ENCODE measurements around the gene CEACAM16. TPM values are rescaled to one million over a fixed set of nuclear protein-coding genes. Genes with fewer than 3 reads are reported as not detected.

Gene CEACAM16
- total and polyA plus RNA-seq, 10 of the 15 experiments (the other 5 are each of a cell fraction or from before 2014, with no cell fraction given) = not detected

DNA sequence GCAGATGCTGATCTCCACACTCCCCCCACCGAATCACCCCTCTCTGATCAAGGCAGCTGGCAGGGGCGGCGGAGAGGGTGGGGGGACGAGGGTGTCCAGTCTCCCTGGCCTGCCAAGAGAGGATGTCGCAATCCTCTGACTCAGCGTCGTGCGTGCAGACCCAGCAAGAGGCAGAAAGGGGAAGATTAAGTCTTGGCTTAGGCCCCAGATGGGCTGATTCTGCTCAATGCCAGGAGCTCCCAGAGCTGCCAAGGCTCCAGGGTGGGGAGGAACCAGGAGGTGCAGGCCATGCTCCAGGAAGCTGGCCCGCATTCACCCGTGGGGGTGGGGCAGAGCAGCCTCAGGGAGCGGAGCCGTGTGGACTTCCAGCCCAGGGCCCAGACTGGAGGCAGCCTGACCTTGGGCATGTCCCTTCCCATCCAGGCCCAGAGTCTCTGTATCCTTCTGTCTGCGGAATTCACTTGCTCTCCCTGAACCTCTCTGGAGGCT is 42.9 kb downstream of the CEACAM16 start:
- Histone ChIP-seq H3K4me3 (no peak overlapping the region), H3K4me2 (ENCODE audit: control insufficient read depth, insufficient read depth) (no peak overlapping the region), H3K9ac (ENCODE audit: control insufficient read depth, insufficient read depth, low read length) (no peak overlapping the region), H4K20me1 (ENCODE audit: control insufficient read depth, insufficient read depth) (no peaks in the 10 kb centered on the region), H3K27ac (ENCODE audit: control insufficient read depth, insufficient read depth) (no peak overlapping the region), H3K4me1 (ENCODE audit: control insufficient read depth, insufficient read depth, low read length) (peaks cover 33% of the 10 kb centered on the region), H3K79me2 (ENCODE audit: control insufficient read depth, insufficient read depth, low read length) (no peaks in the 10 kb centered on the region), H3K27me3 (replicated peaks in 1 of 2; ENCODE audit: control insufficient read depth in 2 of 2, insufficient read depth in 2 of 2, low read length in 1 of 2) (no peaks in the 10 kb centered on the region), H2AFZ (ENCODE audit: control insufficient read depth, low read depth, low read length) (no peak overlapping the region), H3K36me3 (ENCODE audit: control insufficient read depth in 2 of 2, insufficient read depth in 2 of 2, low read length in 1 of 2) (no peaks in the 10 kb centered on the region), H3K9me3 (replicated peaks; ENCODE audit: control insufficient read depth, insufficient read depth, low read length) (no peaks in the 10 kb centered on the region)
- in situ Hi-C loops (cut with MboI) (no loop called here), intact Hi-C loops (cut with micrococcal nuclease; ENCODE audit: unreplicated experiment) (no loop called here)
- ATAC-seq = no peak
- POLR2A ChIA-PET = no interaction called here
- BruUV-seq (replicated peaks) = no TSS peak
- WGBS (ENCODE audit: insufficient coverage, insufficient replicate concordance, low lambda C conversion rate, missing lambda C conversion rate) = 70% methylated on average over 9 of the region's 13 CpGs
- no peak for DNase-seq (ENCODE audit: low read depth, low spot score)
- FAIRE-seq = no peak
- CTCF ChIA-PET = interaction anchor here (2.3 kb wide), 1 partner anchor 29 kb away, joined by 10 read pairs; no protein-coding TSS in a partner anchor
- RAD21 ChIA-PET (ENCODE audit: unreplicated experiment) = no interaction called here
- TF ChIP-seq PML (IDR thresholded peaks at IDR 0.05; ENCODE audit: low read length) (no peak), CEBPB (IDR thresholded peaks at IDR 0.05; ENCODE audit: borderline replicate concordance in 1 of 2, low read depth in 2 of 2, low read length in 2 of 2) (0 out of 4 replicates have a peak, but pooled peaks of 1 of the 2 experiments have one; percentile 24)
- SMC1A ChIA-PET (ENCODE audit: uncharacterized antibody, unreplicated experiment) = interaction anchor here (0.6 to 3.5 kb wide), 2 partner anchors 13 to 29 kb away, joined by 3 to 14 read pairs; no protein-coding TSS in a partner anchor

DNA sequence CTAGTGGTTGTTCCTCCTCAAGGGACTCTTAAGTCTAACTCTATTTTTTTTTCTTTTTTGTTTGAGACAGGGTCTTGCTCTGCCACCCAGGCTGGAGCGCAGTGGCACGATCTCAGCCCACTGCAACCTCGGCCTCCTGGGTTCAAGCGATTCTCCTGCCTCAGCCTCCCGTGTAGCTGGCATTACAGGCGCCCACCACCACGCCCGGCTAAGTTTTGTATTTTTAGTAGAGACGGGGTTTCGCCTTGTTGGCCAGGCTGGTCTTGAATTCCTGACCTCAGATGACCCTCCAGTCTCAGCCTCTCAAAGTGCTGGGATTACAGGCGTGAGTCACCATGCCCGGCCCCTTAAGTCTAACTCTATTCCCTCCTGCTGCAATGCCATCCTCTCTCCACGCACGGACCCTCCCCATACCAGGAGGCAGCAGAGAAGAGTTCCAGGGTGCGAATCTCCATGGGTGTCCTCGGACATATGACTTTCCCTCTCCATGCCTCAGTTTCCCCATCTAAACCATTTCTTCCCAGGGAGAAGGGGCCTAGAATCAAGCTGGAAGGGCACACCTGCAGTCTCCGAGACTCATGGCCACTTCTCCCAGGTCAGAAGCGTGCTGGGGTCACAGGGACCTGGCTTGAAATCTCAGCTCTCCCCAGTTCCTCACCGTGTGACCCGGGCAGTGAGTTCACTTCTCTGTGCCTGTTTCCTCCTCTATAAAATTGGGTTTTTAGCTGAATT is 43.5 kb downstream of the CEACAM16 start:
- Histone ChIP-seq H3K9ac (ENCODE audit: control insufficient read depth, insufficient read depth, low read length) (no peak overlapping the region), H3K4me2 (ENCODE audit: control insufficient read depth, insufficient read depth) (no peak overlapping the region), H3K79me2 (ENCODE audit: control insufficient read depth, insufficient read depth, low read length) (no peaks in the 10 kb centered on the region), H4K20me1 (ENCODE audit: control insufficient read depth, insufficient read depth) (no peaks in the 10 kb centered on the region), H2AFZ (ENCODE audit: control insufficient read depth, low read depth, low read length) (no peak overlapping the region), H3K27me3 (replicated peaks in 1 of 2; ENCODE audit: control insufficient read depth in 2 of 2, insufficient read depth in 2 of 2, low read length in 1 of 2) (no peaks in the 10 kb centered on the region), H3K4me1 (ENCODE audit: control insufficient read depth, insufficient read depth, low read length) (peaks cover 30% of the 10 kb centered on the region), H3K27ac (ENCODE audit: control insufficient read depth, insufficient read depth) (no peak overlapping the region), H3K9me3 (replicated peaks; ENCODE audit: control insufficient read depth, insufficient read depth, low read length) (no peaks in the 10 kb centered on the region), H3K36me3 (ENCODE audit: control insufficient read depth in 2 of 2, insufficient read depth in 2 of 2, low read length in 1 of 2) (no peaks in the 10 kb centered on the region), H3K4me3 (no peak overlapping the region)
- no TSS peak for BruUV-seq (replicated peaks)
- intact Hi-C loops (cut with micrococcal nuclease; ENCODE audit: unreplicated experiment) (no loop called here), in situ Hi-C loops (cut with MboI) (no loop called here)
- ATAC-seq (no peak), FAIRE-seq (no peak), DNase-seq (ENCODE audit: low read depth, low spot score) (no peak)
- ChIA-PET RAD21 (ENCODE audit: unreplicated experiment) (interaction anchor here (4.2 kb wide), 1 partner anchor 18 kb away, joined by 16 read pairs; no protein-coding TSS in a partner anchor), POLR2A (interaction anchor here (1.1 kb wide), 1 partner anchor 12 kb away, joined by 3 read pairs; no protein-coding TSS in a partner anchor), CTCF (interaction anchor here (1.3 to 2.3 kb wide), 3 partner anchors 10 to 29 kb away, joined by 3 to 10 read pairs (median 4); no protein-coding TSS in a partner anchor), SMC1A (ENCODE audit: uncharacterized antibody, unreplicated experiment) (interaction anchor here (1.0 to 3.5 kb wide), 5 partner anchors 10 to 18 kb away, joined by 3 to 14 read pairs (median 3); no protein-coding TSS in a partner anchor)
- 73% methylated on average over 20 of the region's 20 CpGs for WGBS (ENCODE audit: insufficient coverage, insufficient replicate concordance, low lambda C conversion rate, missing lambda C conversion rate)
- TF ChIP-seq KAT2A (conservative IDR thresholded peaks at IDR 0.05; ENCODE audit: control insufficient read depth, low read depth, low read length) (no peak), SMAD5 (IDR thresholded peaks at IDR 0.05; ENCODE audit: low read depth) (no peak)

All from GM12878 (cell line).